ENCODE data around the gene ATP9B.

DNA sequence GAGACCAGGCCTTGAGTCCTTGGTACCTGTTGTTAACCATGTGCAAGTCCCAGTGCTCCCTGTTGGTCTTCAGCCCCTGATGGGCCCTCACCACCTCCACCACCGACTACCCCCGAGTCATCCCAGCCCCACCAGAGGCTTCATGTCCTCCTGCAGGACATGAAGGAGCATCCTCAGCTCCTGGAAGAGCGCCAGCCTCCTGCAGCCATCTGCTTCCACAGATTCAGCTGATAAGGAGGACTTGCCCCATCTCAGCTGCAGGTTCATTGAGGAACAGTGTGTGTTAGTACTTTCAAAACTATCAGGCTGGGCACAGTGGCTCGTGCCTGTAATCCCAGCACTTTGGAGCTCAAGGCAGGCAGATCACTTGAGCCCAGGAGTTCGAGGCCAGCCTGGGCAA lies 151.9 kb downstream of the ATP9B start:
- TF ChIP-seq CTCF (IDR thresholded peaks at IDR 0.05) (no peak), POLR2A (IDR thresholded peaks at IDR 0.05) (no peak), EP300 (IDR thresholded peaks at IDR 0.05) (no peak)

Data from ovary (tissue), 3 donors.